GM12801 (cell line): ENCODE results near the gene TFDP3.

Experiments used
- TF ChIP-seq, protein P1 (sequence below): IDR thresholded peaks from one replicate; pipeline ENCODE4 v1.5.1; 2011; ENCODE audit warnings: control low read depth; ENCODE audit not compliant: insufficient read length; ENCODE audit errors: extremely low read depth

The TFDP3 gene

DNA sequence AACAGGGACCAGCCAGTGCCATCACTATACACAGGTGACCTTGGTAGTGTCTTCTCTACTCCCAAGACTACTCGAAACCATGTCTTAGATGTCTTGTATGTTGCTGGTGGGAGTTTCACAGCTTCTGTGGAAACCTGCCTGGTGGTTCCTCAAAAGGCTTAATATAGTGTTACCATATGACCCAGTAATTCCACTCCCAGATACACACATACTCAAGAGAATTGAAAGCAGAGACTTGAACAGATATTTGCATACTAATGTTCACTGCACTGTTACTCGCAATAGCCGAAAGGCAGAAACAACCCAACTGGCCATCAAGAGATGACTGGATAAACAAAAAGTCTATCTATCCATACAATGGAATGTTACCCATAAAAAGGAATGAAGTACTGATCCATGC, 3.1 kb downstream of the TFDP3 start:
- TF ChIP-seq, protein P1, sequence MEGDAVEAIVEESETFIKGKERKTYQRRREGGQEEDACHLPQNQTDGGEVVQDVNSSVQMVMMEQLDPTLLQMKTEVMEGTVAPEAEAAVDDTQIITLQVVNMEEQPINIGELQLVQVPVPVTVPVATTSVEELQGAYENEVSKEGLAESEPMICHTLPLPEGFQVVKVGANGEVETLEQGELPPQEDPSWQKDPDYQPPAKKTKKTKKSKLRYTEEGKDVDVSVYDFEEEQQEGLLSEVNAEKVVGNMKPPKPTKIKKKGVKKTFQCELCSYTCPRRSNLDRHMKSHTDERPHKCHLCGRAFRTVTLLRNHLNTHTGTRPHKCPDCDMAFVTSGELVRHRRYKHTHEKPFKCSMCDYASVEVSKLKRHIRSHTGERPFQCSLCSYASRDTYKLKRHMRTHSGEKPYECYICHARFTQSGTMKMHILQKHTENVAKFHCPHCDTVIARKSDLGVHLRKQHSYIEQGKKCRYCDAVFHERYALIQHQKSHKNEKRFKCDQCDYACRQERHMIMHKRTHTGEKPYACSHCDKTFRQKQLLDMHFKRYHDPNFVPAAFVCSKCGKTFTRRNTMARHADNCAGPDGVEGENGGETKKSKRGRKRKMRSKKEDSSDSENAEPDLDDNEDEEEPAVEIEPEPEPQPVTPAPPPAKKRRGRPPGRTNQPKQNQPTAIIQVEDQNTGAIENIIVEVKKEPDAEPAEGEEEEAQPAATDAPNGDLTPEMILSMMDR = no peak

DNA sequence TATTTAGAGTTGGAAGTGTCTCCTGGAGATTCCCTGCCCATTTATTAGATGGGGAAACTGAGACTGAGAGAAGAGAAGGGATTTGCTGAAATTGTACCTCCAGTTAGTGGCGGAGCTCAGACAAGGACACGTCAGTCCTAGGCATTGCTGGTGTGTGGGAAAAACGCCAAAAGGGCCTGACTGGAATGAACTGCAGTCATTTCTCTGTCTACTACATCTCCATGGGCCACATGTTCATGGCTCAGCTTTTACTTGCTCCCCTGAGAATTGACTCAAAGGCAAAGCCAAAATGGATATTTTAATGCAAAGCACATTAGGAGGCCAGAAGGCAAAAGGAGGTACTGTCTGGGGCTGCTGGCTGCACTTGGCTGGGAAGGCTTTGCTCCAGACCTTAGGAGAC, 3.9 kb downstream of the TFDP3 start:
- TF ChIP-seq, protein P1 = no peak

DNA sequence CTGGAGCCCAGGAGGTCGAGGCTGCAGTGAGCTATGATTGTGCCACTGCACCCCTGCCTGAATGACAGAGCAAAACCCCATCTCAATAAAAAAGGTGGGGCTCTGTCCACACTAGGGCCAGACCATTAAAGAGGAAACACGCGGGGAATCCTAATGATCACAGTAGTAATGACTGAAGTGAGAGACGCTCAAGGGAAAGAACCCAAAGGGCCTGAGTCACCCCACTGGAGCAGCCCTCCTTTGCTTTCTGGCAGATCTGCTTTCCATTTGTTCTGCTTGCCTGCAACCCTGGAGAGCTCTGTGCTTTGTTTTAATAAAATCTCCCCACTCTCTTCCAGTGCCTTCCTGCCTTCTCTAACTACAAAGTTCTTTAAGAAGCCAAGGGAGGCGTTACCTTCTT, 5.0 kb downstream of the TFDP3 start:
- TF ChIP-seq, protein P1 = no peak

DNA sequence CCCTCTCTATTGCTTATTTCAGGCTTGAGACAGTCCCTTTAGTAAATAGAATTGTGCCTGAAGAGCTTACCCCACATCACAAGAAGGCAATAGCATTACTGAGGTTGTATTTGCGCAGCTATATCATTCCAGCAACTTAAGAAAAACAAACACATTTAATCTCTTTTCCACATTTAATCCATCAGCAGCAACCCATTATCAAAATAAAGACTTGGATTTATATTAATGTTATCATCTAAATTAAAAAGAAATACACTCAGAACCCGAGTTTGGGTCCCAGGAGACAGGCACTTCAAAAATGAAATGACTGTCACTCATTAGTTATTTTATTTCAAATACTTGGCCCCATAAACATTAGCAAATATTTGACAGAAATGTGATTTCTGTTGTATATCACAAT, 10.4 kb downstream of the TFDP3 start:
- TF ChIP-seq, protein P1 = no peak

DNA sequence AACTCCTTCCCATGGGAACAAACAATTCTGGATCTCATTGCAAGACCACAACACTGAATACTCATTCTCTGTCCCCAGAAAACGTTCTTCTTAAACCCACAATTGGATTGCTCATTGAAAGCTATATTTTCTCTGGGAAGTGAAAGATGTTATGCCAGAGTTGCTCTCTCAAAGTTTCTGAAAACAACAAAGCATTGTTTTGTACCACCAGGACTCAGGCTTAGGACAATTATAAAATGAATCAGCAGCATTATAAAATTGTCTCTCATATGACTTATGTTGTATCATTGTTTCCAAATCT, 26.5 kb downstream of the TFDP3 start:
- TF ChIP-seq, protein P1 = no peak

DNA sequence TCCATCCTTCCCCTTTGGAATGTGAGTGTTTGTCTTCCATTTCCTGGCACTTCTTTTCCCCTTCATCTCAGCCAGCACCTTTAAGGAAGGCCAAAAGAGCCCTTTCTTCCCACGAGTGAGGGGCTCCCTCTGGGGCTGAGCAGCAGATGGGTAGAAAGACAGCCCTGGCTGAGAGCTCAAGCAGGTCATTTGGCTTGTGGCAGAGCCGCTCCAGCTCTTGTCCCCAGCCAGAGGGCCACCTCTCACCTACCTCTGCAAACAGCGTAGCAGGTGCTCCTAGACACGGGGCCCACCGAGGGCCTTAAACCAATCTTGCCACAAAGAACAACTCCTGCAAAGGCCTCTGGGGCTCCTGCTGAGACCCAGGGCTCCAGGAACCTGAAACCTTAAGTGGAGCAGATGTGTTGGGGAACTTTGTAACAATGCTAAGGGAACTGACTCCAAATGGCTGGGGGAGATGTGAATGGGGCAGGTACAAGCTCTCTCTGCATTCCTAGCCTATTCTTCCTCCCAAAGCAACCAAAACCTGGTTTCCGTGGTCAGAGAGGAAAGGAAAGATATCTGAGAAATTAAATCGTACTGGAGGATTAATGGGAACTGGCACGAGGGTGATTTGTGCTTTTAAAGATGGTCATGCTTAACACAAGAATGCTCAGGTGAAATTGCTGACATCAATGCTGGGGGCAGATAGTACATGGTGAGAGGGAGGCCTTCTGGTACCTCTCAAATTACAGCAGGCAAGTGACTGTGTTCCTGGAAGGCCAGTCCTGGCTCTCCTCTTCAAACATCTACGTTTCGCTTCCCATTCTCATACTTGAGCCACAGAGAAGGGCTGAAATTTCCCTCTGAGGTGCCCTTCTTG, 27.0 kb downstream of the TFDP3 start:
- TF ChIP-seq, protein P1 = no peak

DNA sequence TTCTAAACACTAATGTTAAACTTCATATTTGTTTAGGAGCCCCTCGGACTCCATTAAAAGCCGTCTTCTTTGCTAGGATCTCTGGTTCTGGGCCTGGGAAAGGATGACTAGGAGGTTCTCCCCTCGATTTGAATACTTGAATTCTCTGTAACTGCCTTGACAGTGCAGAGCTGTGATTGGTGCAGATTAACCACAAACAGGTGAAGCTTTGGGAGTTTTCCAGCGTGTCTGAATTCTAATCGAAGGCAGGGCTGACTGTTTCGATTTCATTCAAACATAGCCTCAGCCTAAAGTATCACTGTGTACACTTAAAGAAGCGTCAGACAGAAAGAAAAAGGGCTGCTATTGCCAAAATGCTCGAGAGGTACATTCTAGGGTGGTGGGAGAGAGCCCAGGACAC, 29.0 kb downstream of the TFDP3 start:
- TF ChIP-seq, protein P1 = no peak
